ENCODE results near the gene CRYBA2.

CRYBA2 gene

GRCh38 chr2:218957671-218958070, 35.6 kb downstream of the CRYBA2 start:
- Histone ChIP-seq H3K9me3 (ENCODE audit: control extremely low read depth in 1 of 5, control insufficient read depth in 4 of 5, insufficient read depth in 2 of 5, low read depth in 1 of 5, low read length in 4 of 5) (peaks cover 0 to 3% (median 2%) of the 10 kb centered on the region in 5 experiments), H3K4me3 (ENCODE audit: control insufficient read depth in 1 of 7, extremely low read depth in 1 of 7, insufficient read depth in 4 of 7, low read depth in 2 of 7, low read length in 6 of 7) (no peak overlapping the region), H3K27ac (ENCODE audit: insufficient read depth in 1 of 2, low read depth in 1 of 2, low read length in 2 of 2, poor library complexity in 1 of 2, severe bottlenecking in 2 of 2) (no peak overlapping the region), H3K27me3 (replicated peaks in 2 of 5; ENCODE audit: control insufficient read depth in 4 of 5, insufficient read depth in 5 of 5, low read length in 4 of 5) (peaks cover 8 to 89% (median 42%) of the 10 kb centered on the region in 5 experiments), H3K4me1 (ENCODE audit: control extremely low read depth in 1 of 4, control insufficient read depth in 4 of 4, insufficient read depth in 4 of 4, low read length in 3 of 4) (peaks cover 0 to 24% (median 10%) of the 10 kb centered on the region in 4 experiments), H3K36me3 (ENCODE audit: control insufficient read depth in 4 of 4, insufficient read depth in 4 of 4, low read length in 3 of 4) (no peaks in the 10 kb centered on the region)
- CTCF ChIA-PET = interaction anchor here (0.9 to 1.6 kb wide), 2 partner anchors 23 to 81 kb away, joined by 3 to 4 read pairs; no protein-coding TSS in a partner anchor
- 87% methylated on average over 3 of the region's 4 CpGs for WGBS (ENCODE audit: insufficient coverage)
- DNase-seq = no peak
- POLR2A ChIA-PET = interaction anchor here (0.9 kb wide), 1 partner anchor 93 kb away, joined by 3 read pairs; no protein-coding TSS in a partner anchor

GRCh38 chr2:218956039-218956438, 37.2 kb downstream of the CRYBA2 start:
- ChIA-PET POLR2A (no interaction called here), CTCF (no interaction called here)
- Histone ChIP-seq H3K4me1 (ENCODE audit: control extremely low read depth in 1 of 4, control insufficient read depth in 4 of 4, insufficient read depth in 4 of 4, low read length in 3 of 4) (peaks cover 0 to 22% (median 10%) of the 10 kb centered on the region in 4 experiments), H3K36me3 (ENCODE audit: control insufficient read depth in 4 of 4, insufficient read depth in 4 of 4, low read length in 3 of 4) (no peaks in the 10 kb centered on the region), H3K4me3 (ENCODE audit: control insufficient read depth in 1 of 7, extremely low read depth in 1 of 7, insufficient read depth in 4 of 7, low read depth in 2 of 7, low read length in 6 of 7) (no peak overlapping the region), H3K27ac (ENCODE audit: insufficient read depth in 1 of 2, low read depth in 1 of 2, low read length in 2 of 2, poor library complexity in 1 of 2, severe bottlenecking in 2 of 2) (no peak overlapping the region), H3K27me3 (replicated peaks in 2 of 5; ENCODE audit: control insufficient read depth in 4 of 5, insufficient read depth in 5 of 5, low read length in 4 of 5) (peaks cover 8 to 78% (median 33%) of the 10 kb centered on the region in 5 experiments), H3K9me3 (ENCODE audit: control extremely low read depth in 1 of 5, control insufficient read depth in 4 of 5, insufficient read depth in 2 of 5, low read depth in 1 of 5, low read length in 4 of 5) (no peaks in the 10 kb centered on the region)
- no peak for DNase-seq
- WGBS (ENCODE audit: insufficient coverage) = no CpG with 5 or more reads among the region's 1 CpG

GRCh38 chr2:218954541-218955300, 38.5 kb downstream of the CRYBA2 start:
- WGBS (ENCODE audit: insufficient coverage) = 96% methylated on average over 4 of the region's 8 CpGs
- no peak for DNase-seq
- peaks cover 8 to 75% (median 25%) of the 10 kb centered on the region in 5 experiments for H3K27me3 ChIP-seq (replicated peaks in 2 of 5; ENCODE audit: control insufficient read depth in 4 of 5, insufficient read depth in 5 of 5, low read length in 4 of 5)
- no peak overlapping the region for H3K4me3 ChIP-seq (ENCODE audit: control insufficient read depth in 1 of 7, extremely low read depth in 1 of 7, insufficient read depth in 4 of 7, low read depth in 2 of 7, low read length in 6 of 7)
- no peaks in the 10 kb centered on the region for H3K36me3 ChIP-seq (ENCODE audit: control insufficient read depth in 4 of 4, insufficient read depth in 4 of 4, low read length in 3 of 4)
- no peak overlapping the region for H3K27ac ChIP-seq (ENCODE audit: insufficient read depth in 1 of 2, low read depth in 1 of 2, low read length in 2 of 2, poor library complexity in 1 of 2, severe bottlenecking in 2 of 2)
- POLR2A ChIA-PET = interaction anchor here (0.6 kb wide), 1 partner anchor 20 kb away, joined by 3 read pairs; no protein-coding TSS in a partner anchor
- CTCF ChIA-PET = interaction anchor here (0.5 to 1.7 kb wide), 4 partner anchors 11 to 390 kb away, joined by 3 to 5 read pairs (median 4); no protein-coding TSS in a partner anchor
- no peaks in the 10 kb centered on the region for H3K9me3 ChIP-seq (ENCODE audit: control extremely low read depth in 1 of 5, control insufficient read depth in 4 of 5, insufficient read depth in 2 of 5, low read depth in 1 of 5, low read length in 4 of 5)
- peaks cover 0 to 8% (median 4%) of the 10 kb centered on the region in 4 experiments for H3K4me1 ChIP-seq (ENCODE audit: control extremely low read depth in 1 of 4, control insufficient read depth in 4 of 4, insufficient read depth in 4 of 4, low read length in 3 of 4)

GRCh38 chr2:218953366-218953954, 39.8 kb downstream of the CRYBA2 start:
- no peak for DNase-seq
- Histone ChIP-seq H3K27ac (ENCODE audit: insufficient read depth in 1 of 2, low read depth in 1 of 2, low read length in 2 of 2, poor library complexity in 1 of 2, severe bottlenecking in 2 of 2) (no peak overlapping the region), H3K4me3 (ENCODE audit: control insufficient read depth in 1 of 7, extremely low read depth in 1 of 7, insufficient read depth in 4 of 7, low read depth in 2 of 7, low read length in 6 of 7) (no peak overlapping the region), H3K36me3 (ENCODE audit: control insufficient read depth in 4 of 4, insufficient read depth in 4 of 4, low read length in 3 of 4) (no peaks in the 10 kb centered on the region), H3K4me1 (ENCODE audit: control extremely low read depth in 1 of 4, control insufficient read depth in 4 of 4, insufficient read depth in 4 of 4, low read length in 3 of 4) (no peaks in the 10 kb centered on the region), H3K27me3 (replicated peaks in 2 of 5; ENCODE audit: control insufficient read depth in 4 of 5, insufficient read depth in 5 of 5, low read length in 4 of 5) (peaks cover 8 to 68% (median 22%) of the 10 kb centered on the region in 5 experiments), H3K9me3 (ENCODE audit: control extremely low read depth in 1 of 5, control insufficient read depth in 4 of 5, insufficient read depth in 2 of 5, low read depth in 1 of 5, low read length in 4 of 5) (no peaks in the 10 kb centered on the region)
- WGBS (ENCODE audit: insufficient coverage) = 83% methylated on average over 16 of the region's 18 CpGs
- CTCF ChIA-PET = interaction anchor here (0.9 to 1.8 kb wide), 4 partner anchors 12 to 56 kb away, joined by 3 to 5 read pairs (median 4); no protein-coding TSS in a partner anchor
- POLR2A ChIA-PET = no interaction called here

- no peak for DNase-seq
- WGBS (ENCODE audit: insufficient coverage) = 100% methylated on average over 5 of the region's 7 CpGs
- Histone ChIP-seq H3K36me3 (ENCODE audit: control insufficient read depth in 4 of 4, insufficient read depth in 4 of 4, low read length in 3 of 4) (no peaks in the 10 kb centered on the region), H3K9me3 (ENCODE audit: control extremely low read depth in 1 of 5, control insufficient read depth in 4 of 5, insufficient read depth in 2 of 5, low read depth in 1 of 5, low read length in 4 of 5) (no peaks in the 10 kb centered on the region), H3K27me3 (replicated peaks in 2 of 5; ENCODE audit: control insufficient read depth in 4 of 5, insufficient read depth in 5 of 5, low read length in 4 of 5) (peaks cover 4 to 58% (median 18%) of the 10 kb centered on the region in 5 experiments), H3K4me3 (ENCODE audit: control insufficient read depth in 1 of 7, extremely low read depth in 1 of 7, insufficient read depth in 4 of 7, low read depth in 2 of 7, low read length in 6 of 7) (no peak overlapping the region), H3K4me1 (ENCODE audit: control extremely low read depth in 1 of 4, control insufficient read depth in 4 of 4, insufficient read depth in 4 of 4, low read length in 3 of 4) (no peaks in the 10 kb centered on the region), H3K27ac (ENCODE audit: insufficient read depth in 1 of 2, low read depth in 1 of 2, low read length in 2 of 2, poor library complexity in 1 of 2, severe bottlenecking in 2 of 2) (no peak overlapping the region)
- CTCF ChIA-PET = interaction anchor here (0.7 to 1.1 kb wide), 2 partner anchors 12 to 28 kb away, joined by 3 to 4 read pairs; no protein-coding TSS in a partner anchor
- POLR2A ChIA-PET = no interaction called here
These were observed 41.1 kb downstream of the CRYBA2 start for GRCh38 chr2:218952160-218952559.

- Histone ChIP-seq H3K27me3 (replicated peaks in 2 of 5; ENCODE audit: control insufficient read depth in 4 of 5, insufficient read depth in 5 of 5, low read length in 4 of 5) (peaks cover 0 to 31% (median 2%) of the 10 kb centered on the region in 5 experiments), H3K4me3 (ENCODE audit: control insufficient read depth in 1 of 7, extremely low read depth in 1 of 7, insufficient read depth in 4 of 7, low read depth in 2 of 7, low read length in 6 of 7) (no peak overlapping the region), H3K36me3 (ENCODE audit: control insufficient read depth in 4 of 4, insufficient read depth in 4 of 4, low read length in 3 of 4) (no peaks in the 10 kb centered on the region), H3K4me1 (ENCODE audit: control extremely low read depth in 1 of 4, control insufficient read depth in 4 of 4, insufficient read depth in 4 of 4, low read length in 3 of 4) (no peaks in the 10 kb centered on the region), H3K27ac (ENCODE audit: insufficient read depth in 1 of 2, low read depth in 1 of 2, low read length in 2 of 2, poor library complexity in 1 of 2, severe bottlenecking in 2 of 2) (no peak overlapping the region), H3K9me3 (ENCODE audit: control extremely low read depth in 1 of 5, control insufficient read depth in 4 of 5, insufficient read depth in 2 of 5, low read depth in 1 of 5, low read length in 4 of 5) (no peaks in the 10 kb centered on the region)
- ChIA-PET POLR2A (no interaction called here), CTCF (no interaction called here)
- no peak for DNase-seq
- WGBS (ENCODE audit: insufficient coverage) = no CpG with 5 or more reads among the region's 1 CpG
These were observed 46.6 kb downstream of the CRYBA2 start for GRCh38 chr2:218946621-218947020.
